Subcutaneous adipose tissue (tissue), 4 donors: Measurements from ENCODE around the gene VAV2. TPM values are rescaled to one million over a fixed set of nuclear protein-coding genes. Genes with fewer than 3 reads are reported as not detected.

Source experiments
- CTCF ChIP-seq: fragments of 450-650 bp; IDR thresholded peaks from one replicate; pipeline ENCODE4 v1.5.1; 2016; ENCODE audit warnings: low read depth, mild to moderate bottlenecking, control low read depth, antibody characterized with exemption, moderate library complexity
- total RNA-seq, 4 donors: library from RNA; depleted of rRNA; stranded (reverse); fragments of >200 nt; gene quantifications; one replicate each; pipeline ENCODE4 v1.1.0, GENCODE V29; 2016

Gene VAV2
- total RNA-seq, 4 donors from 2014 or later: 3.6 to 6.8 (median 4.8) TPM

DNA sequence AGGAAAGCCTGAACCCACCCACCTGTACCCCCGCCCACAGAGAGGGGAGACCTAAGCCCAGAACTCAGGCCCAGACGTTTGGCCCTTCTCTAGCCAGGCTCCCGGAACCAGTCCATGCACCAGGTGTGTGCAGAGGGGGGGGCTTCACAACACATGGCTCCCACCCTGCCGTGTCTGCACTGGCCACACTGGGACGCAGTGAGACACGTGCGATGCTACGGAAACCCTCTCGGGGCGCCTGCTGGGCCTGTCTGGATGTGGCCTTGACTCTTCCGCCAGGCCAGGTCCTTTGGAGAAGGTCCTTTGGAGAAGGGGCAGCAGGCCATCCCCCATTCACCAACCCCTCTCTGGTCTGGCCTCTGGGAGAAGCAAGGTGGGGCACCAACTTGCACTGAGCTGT, 195.6 kb downstream of the VAV2 start:
- TF ChIP-seq CTCF: no peak

DNA sequence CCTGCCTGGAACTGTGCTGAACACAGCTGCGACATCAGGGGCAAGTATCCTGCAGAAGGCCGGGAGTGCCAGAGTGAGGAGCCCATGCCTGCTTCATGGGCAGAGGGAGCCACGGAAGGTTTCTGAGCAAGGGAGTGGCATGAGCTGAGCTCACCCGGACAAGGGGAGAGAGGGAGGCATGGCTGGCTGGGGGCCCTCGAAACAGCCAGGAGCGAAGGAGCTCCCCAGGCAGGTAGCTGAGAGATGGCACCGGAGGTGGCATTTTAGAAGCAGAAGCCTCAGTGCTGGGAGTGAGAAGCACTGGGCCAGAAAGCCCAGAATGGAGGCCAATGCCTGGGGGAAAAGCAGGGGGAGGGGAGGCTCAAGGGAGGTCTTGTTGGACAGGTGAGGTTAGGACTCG, 197.1 kb downstream of the VAV2 start:
- no peak for TF ChIP-seq CTCF

- TF ChIP-seq CTCF: no peak
Observed at GRCh38 chr9:133794016-133794760, 197.9 kb downstream of the VAV2 start.

GRCh38 chr9:133793471-133793870, 198.7 kb downstream of the VAV2 start:
- TF ChIP-seq CTCF: no peak

DNA sequence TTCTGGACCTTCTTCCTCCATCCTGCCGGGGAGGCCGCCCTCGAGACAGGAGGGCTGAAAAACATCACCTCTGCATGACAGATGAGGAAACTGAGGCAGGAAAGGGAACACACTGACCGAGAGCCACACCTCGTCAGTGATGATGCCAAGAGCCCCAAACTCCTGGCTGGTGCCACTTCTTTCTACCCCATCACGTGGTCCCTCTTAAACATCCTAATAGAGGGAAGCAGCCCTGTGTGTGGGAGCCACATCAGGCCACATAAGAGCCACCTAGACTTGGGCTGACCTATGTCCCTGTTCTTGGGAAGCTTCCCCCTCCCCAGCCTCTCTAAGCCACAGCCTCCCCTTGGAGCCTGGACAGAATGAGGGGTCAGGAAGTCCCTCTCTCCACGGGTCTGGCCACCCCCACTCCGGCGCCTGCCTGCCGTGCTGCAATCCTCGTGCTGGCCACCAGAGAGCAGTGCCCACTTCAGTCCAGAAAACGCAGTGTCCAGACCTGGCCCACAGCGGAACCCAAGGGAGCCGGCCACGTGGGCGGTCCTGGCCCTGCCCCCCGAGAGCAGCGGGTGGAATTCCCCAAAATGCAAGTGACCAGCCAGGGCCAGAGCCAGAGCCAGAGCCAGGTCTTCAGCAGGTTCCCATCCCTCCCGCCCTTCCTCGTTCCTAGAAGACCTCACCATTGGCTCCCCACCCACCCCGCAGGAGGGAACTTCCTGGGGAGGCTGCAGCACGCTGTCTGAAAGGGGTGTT, 199.2 kb downstream of the VAV2 start:
- no peak for TF ChIP-seq CTCF

GRCh38 chr9:133791735-133792649, 200.1 kb downstream of the VAV2 start:
- TF ChIP-seq CTCF: no peak
